Activated CD8-positive, alpha-beta memory T cell treated with anti-CD3 and anti-CD28 coated beads for 48 hours (primary cell): ENCODE data around the gene NOG.

Source experiments
- DNase-seq, 3 experiments: peaks; one replicate each; pipeline ENCODE4 v3.0.0-alpha.2; 2020; ENCODE audit warnings: low read depth in 2 of 3, low spot score in 2 of 3

Gene NOG

GRCh38 chr17:56593646-56594319 is at the start of gene NOG:
Gene NOG, plus strand, starts transcription at chr17:56593699. Its CDS starts 525 bp downstream, at chr17:56594224.
- peak in 2 of 3 experiments; percentile 16 to 28 for DNase-seq

GRCh38 chr17:56545106-56545505 is 48.4 kb upstream of the NOG start:
- DNase-seq = no peak

GRCh38 chr17:56545930-56546329 is 47.6 kb upstream of the NOG start:
- no peak for DNase-seq

GRCh38 chr17:56548661-56549060 is 44.8 kb upstream of the NOG start:
- no peak for DNase-seq

- no peak for DNase-seq
These were observed 44.0 kb upstream of the NOG start for GRCh38 chr17:56549501-56549900.

- DNase-seq = no peak
These were observed 35.8 kb upstream of the NOG start for GRCh38 chr17:56557682-56558081.

- no peak for DNase-seq
These were observed 35.4 kb upstream of the NOG start for GRCh38 chr17:56558088-56558487.

- DNase-seq = no peak
These were observed 23.3 kb upstream of the NOG start for GRCh38 chr17:56570199-56570598.

GRCh38 chr17:56571456-56571855 is 22.0 kb upstream of the NOG start:
- DNase-seq = no peak

GRCh38 chr17:56577190-56577842 is 16.2 kb upstream of the NOG start:
- DNase-seq = no peak

- DNase-seq = no peak
These were observed 15.7 kb upstream of the NOG start for GRCh38 chr17:56577843-56578204.

- no peak for DNase-seq
These were observed 11.6 kb upstream of the NOG start for GRCh38 chr17:56581635-56582627.

- no peak for DNase-seq
These were observed 9.7 kb upstream of the NOG start for GRCh38 chr17:56583772-56584171.

GRCh38 chr17:56587298-56587697 is 6.2 kb upstream of the NOG start:
- DNase-seq = no peak

GRCh38 chr17:56592487-56593085 is 913 bp upstream of the NOG start:
- peak; percentile 36 to 58 (median 44) for DNase-seq

GRCh38 chr17:56593086-56593645 is 333 bp upstream of the NOG start:
- no peak for DNase-seq

GRCh38 chr17:56594320-56595107 is 1.0 kb downstream of the NOG start:
- DNase-seq = no peak

GRCh38 chr17:56595108-56595418 is 1.6 kb downstream of the NOG start:
- DNase-seq = no peak

GRCh38 chr17:56595831-56596690 is 2.6 kb downstream of the NOG start:
- no peak for DNase-seq
